Osteoblast (primary cell): ENCODE results near the gene SLC5A6. TPM values are rescaled to one million over a fixed set of nuclear protein-coding genes. Genes with fewer than 3 reads are reported as not detected.
A peak's percentile ranks its signal among the peaks of the same experiment; 100 is the strongest.

ENCODE experiments used
- DNase-seq: peaks from one replicate; pipeline ENCODE4 v3.0.0; 2011; ENCODE audit warnings: low spot score, mixed read lengths; ENCODE audit not compliant: insufficient read length; ENCODE audit errors: missing footprints
- H2AFZ ChIP-seq: 2 replicates; pipeline ENCODE4 v1.6.0; 2011; ENCODE audit warnings: mild to moderate bottlenecking, low read length
- H3K27ac ChIP-seq: 2 replicates; pipeline ENCODE4 v1.5.1; 2011; ENCODE audit warnings: mild to moderate bottlenecking, low read depth, low read length, moderate library complexity
- H3K27me3 ChIP-seq: 2 replicates; pipeline ENCODE4 v1.6.0; 2012; ENCODE audit warnings: mild to moderate bottlenecking, control low read depth, inconsistent platforms, low read length, moderate library complexity; ENCODE audit not compliant: insufficient read depth
- H3K36me3 ChIP-seq: 2 replicates; pipeline ENCODE4 v1.5.1; 2011; ENCODE audit warnings: mild to moderate bottlenecking, low read length, control low read depth, moderate library complexity; ENCODE audit not compliant: insufficient read depth
- H3K4me1 ChIP-seq: 2 replicates; pipeline ENCODE4 v1.5.1; 2011; ENCODE audit warnings: mild to moderate bottlenecking, low read length, control low read depth, moderate library complexity; ENCODE audit not compliant: insufficient read depth
- H3K4me2 ChIP-seq: 2 replicates; pipeline ENCODE4 v1.6.0; 2011; ENCODE audit warnings: mild to moderate bottlenecking, low read length; ENCODE audit not compliant: insufficient read depth
- H3K4me3 ChIP-seq: fragments of 200-600 bp; sonication (generic); 3 replicates; pipeline ENCODE4 v1.5.1; 2012; ENCODE audit warnings: mild to moderate bottlenecking, low read length, inconsistent platforms; ENCODE audit not compliant: insufficient read depth
- H3K79me2 ChIP-seq: 2 replicates; pipeline ENCODE4 v1.6.0; 2012; ENCODE audit warnings: mild to moderate bottlenecking, low read length, control low read depth, inconsistent platforms; ENCODE audit not compliant: insufficient read depth
- H3K9me3 ChIP-seq: 2 replicates; pipeline ENCODE4 v1.5.1; 2011; ENCODE audit warnings: low read depth, low read length, control low read depth
- H4K20me1 ChIP-seq: 2 replicates; pipeline ENCODE4 v1.6.0; 2012; ENCODE audit warnings: mild to moderate bottlenecking, low read length, control low read depth; ENCODE audit not compliant: insufficient read depth
- total RNA-seq: library from RNA; depleted of rRNA; stranded (reverse); fragments of >200 nt; gene quantifications from 2 replicates; pipeline ENCODE4 v1.2.3, GENCODE V29; 2012
- TF ChIP-seq, protein P1 (sequence below): IDR thresholded peaks from 2 replicates; pipeline ENCODE4 v1.5.1; 2011; ENCODE audit warnings: mild to moderate bottlenecking, low read depth, low read length, moderate library complexity; ENCODE audit errors: extremely low read depth

Gene SLC5A6
- total RNA-seq, 1 donor: 14.1 TPM

DNA sequence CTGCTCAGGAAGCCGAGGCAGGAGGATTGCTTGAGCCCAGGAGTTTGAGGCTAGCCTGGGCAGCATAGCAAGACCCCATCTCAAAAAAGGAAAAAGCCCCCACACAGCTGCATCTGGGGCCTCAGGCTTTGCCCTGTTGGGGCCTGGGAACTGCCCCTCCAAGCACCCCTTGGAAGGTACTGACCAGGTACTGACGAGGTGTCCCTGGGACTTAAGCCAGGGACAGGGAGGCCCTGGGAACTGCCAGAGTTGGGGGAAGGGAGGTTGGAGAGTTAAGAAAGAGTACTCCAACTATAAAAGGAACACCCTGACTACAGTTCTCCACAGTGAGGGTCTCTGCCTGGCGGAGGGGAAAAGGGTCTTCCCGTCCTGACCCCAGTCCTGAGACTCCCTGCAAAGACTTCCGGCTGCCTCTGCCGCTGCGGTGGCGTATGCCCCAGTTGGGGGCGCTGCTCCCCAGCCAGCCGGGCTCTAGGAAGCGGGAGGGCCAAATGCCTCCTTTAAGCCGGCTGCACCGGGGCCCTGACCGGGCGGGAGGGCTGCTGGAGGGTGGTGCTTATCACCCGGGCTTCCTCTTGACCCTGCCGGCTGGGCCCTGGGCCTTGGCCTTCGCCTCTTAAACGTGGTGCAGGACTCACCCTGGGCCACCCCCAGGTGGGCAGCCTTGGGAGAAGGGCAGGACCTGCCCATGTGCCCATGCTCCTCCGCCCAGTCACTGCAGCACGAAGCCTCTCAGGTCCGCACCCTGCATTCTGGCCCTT is 38.0 kb upstream of the SLC5A6 start:
- Histone ChIP-seq H2AFZ (peak overlapping the region; percentile 7), H4K20me1 (no peaks in the 10 kb centered on the region)
- TF ChIP-seq, protein P1, sequence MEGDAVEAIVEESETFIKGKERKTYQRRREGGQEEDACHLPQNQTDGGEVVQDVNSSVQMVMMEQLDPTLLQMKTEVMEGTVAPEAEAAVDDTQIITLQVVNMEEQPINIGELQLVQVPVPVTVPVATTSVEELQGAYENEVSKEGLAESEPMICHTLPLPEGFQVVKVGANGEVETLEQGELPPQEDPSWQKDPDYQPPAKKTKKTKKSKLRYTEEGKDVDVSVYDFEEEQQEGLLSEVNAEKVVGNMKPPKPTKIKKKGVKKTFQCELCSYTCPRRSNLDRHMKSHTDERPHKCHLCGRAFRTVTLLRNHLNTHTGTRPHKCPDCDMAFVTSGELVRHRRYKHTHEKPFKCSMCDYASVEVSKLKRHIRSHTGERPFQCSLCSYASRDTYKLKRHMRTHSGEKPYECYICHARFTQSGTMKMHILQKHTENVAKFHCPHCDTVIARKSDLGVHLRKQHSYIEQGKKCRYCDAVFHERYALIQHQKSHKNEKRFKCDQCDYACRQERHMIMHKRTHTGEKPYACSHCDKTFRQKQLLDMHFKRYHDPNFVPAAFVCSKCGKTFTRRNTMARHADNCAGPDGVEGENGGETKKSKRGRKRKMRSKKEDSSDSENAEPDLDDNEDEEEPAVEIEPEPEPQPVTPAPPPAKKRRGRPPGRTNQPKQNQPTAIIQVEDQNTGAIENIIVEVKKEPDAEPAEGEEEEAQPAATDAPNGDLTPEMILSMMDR: peak; percentile 42

DNA sequence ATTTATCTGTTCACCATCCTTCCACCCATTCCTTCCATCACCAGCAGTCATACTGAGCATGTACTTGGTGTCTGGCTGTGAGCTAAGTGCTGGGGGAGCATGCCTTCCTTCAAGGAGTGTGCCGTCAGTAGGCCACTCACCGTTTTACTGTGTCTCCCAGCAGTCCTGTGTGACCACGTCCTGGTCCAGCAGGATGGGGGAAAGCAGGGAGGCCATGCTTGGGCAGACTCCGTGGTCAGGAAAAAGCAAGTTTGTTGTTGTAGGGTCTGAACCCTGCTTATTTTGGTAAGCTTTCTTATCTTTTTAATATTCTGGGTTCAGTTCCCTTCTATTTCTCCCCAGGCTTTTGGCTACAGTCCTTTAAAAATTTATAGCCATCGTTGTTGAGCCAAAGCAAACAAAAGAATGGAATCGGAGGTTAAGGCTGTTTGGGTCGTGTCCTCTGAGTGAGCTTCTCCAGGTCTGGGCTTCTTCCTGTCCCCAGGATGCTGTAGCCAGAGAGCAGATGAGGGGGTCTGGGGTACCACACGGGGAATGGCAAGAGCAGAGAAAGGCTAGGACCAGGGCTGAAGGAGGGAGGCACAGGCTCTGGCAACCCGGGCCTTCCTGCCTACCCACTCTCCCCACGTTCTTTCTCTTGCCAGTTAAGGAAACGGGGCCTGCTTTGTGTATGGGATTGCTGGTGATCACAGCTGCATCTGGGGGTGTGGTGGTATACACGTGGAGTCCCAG is 37.3 kb upstream of the SLC5A6 start:
- no peaks in the 10 kb centered on the region for H3K27me3 ChIP-seq
- peaks cover 13% of the 10 kb centered on the region for H3K4me1 ChIP-seq
- H3K4me2 ChIP-seq: peak overlapping the region; percentile 24
- no peak overlapping the region for H3K4me3 ChIP-seq
- H3K27ac ChIP-seq: peak overlapping the region; percentile 34
- H4K20me1 ChIP-seq: no peaks in the 10 kb centered on the region
- H3K79me2 ChIP-seq: no peaks in the 10 kb centered on the region
- H3K9me3 ChIP-seq: no peaks in the 10 kb centered on the region
- peak overlapping the region; percentile 7 for H2AFZ ChIP-seq
- TF ChIP-seq, protein P1: no peak
- peak; percentile 96 for DNase-seq
- H3K36me3 ChIP-seq: peaks cover 3% of the 10 kb centered on the region

More for the DNA sequence above, 38.0 kb upstream of the SLC5A6 start:
- no peak overlapping the region for H3K4me2 ChIP-seq
- H3K4me3 ChIP-seq: no peak overlapping the region
- H3K36me3 ChIP-seq: no peaks in the 10 kb centered on the region
- no peak overlapping the region for H3K27ac ChIP-seq
- H3K27me3 ChIP-seq: no peaks in the 10 kb centered on the region
- no peaks in the 10 kb centered on the region for H3K9me3 ChIP-seq
- peaks cover 18% of the 10 kb centered on the region for H3K4me1 ChIP-seq
- peak; percentile 73 for DNase-seq
- no peaks in the 10 kb centered on the region for H3K79me2 ChIP-seq

DNA sequence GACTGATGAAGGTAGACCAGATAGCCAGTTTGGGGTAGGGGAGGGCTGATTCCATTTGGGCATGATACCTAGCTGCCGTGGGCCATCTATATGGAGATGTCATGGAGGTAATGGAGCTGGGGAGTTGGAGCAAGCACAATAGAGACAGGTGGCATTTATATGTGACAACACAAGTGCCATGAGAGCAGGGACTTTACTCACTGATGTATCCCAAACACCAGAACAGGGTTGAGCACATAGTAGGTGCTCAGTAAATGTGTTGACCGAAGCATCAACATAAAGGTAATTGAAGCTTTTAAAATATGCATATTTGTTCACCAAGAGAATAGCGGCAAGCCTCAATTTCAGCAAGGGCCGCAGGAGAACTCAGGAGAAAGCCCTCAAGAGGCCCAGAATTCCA is 35.8 kb upstream of the SLC5A6 start:
- no peaks in the 10 kb centered on the region for H3K79me2 ChIP-seq
- H3K4me3 ChIP-seq: no peak overlapping the region
- no peak overlapping the region for H2AFZ ChIP-seq
- peak; percentile 26 for DNase-seq
- peaks cover 13% of the 10 kb centered on the region for H3K4me1 ChIP-seq
- peaks cover 17% of the 10 kb centered on the region for H3K36me3 ChIP-seq
- TF ChIP-seq, protein P1: no peak
- no peaks in the 10 kb centered on the region for H3K9me3 ChIP-seq
- H3K27ac ChIP-seq: no peak overlapping the region
- H4K20me1 ChIP-seq: peaks cover 2% of the 10 kb centered on the region
- H3K4me2 ChIP-seq: no peak overlapping the region
- H3K27me3 ChIP-seq: no peaks in the 10 kb centered on the region

DNA sequence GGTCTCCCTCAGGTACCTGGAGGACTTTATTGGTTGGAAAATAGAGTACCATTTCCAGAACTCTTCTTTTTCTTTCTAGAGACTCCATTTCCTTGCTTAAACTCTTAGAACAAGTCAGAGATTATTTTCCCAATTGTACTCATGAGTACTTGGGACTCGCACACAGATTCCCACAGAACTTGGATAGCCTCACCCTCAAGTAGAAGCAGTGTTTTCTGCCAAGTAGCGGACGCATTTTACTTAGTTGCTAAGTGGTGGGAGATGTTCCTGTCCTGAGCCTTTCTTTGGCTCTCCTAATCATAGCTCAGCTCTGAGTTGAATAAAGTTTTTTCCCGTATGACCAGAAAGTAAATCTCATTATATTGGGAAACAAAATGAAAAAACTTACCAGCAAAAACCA is 33.6 kb upstream of the SLC5A6 start:
- peak; percentile 82 for DNase-seq
- Histone ChIP-seq H3K4me2 (no peak overlapping the region), H3K36me3 (peaks cover 40% of the 10 kb centered on the region), H3K27me3 (no peaks in the 10 kb centered on the region), H3K79me2 (no peaks in the 10 kb centered on the region), H3K9me3 (no peaks in the 10 kb centered on the region), H4K20me1 (peaks cover 2% of the 10 kb centered on the region), H2AFZ (no peak overlapping the region), H3K4me1 (peaks cover 13% of the 10 kb centered on the region), H3K27ac (no peak overlapping the region), H3K4me3 (no peak overlapping the region)
- TF ChIP-seq, protein P1: no peak
